MM.1S (cell line): ENCODE measurements around the gene GPS1.

Source experiments
- EZH2 ChIP-seq: fragments of 300-600 bp; sonication (generic); optimal IDR thresholded peaks from 2 replicates; pipeline ENCODE3; 2017; ENCODE audit warnings: low read depth, mild to moderate bottlenecking, antibody characterized with exemption, low read length, mixed read lengths
- EZH2phosphoT487 ChIP-seq: fragments of 300-600 bp; sonication (generic); IDR thresholded peaks from 2 replicates; pipeline ENCODE4 v1.6.1; 2018; ENCODE audit warnings: antibody characterized with exemption, low read length
- TF ChIP-seq, protein P1 (sequence below): fragments of 300-600 bp; sonication (generic); IDR thresholded peaks from 2 replicates; pipeline ENCODE4 v1.5.1; 2016; ENCODE audit warnings: antibody characterized with exemption, low read length, mixed read lengths

DNA sequence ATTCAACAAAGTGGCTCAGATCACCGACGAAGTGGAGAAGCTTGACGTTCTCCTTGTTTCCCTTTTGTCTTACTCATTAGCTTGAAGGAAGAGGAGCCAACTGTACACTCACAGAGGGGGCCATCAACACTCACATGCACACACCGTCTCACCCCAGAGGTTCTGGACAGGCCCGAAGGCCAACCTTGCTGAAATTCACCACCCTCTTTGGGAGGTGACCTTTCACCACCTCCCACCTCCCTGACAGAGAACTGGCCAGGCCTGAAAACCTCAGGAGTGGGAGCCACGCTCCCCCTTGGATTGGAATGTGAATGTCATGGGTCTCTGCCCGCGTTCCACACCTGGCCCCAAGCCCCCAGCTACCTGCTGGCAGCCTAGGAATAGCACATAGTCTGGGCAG, 16.2 kb upstream of the GPS1 start:
- TF ChIP-seq, protein P1, sequence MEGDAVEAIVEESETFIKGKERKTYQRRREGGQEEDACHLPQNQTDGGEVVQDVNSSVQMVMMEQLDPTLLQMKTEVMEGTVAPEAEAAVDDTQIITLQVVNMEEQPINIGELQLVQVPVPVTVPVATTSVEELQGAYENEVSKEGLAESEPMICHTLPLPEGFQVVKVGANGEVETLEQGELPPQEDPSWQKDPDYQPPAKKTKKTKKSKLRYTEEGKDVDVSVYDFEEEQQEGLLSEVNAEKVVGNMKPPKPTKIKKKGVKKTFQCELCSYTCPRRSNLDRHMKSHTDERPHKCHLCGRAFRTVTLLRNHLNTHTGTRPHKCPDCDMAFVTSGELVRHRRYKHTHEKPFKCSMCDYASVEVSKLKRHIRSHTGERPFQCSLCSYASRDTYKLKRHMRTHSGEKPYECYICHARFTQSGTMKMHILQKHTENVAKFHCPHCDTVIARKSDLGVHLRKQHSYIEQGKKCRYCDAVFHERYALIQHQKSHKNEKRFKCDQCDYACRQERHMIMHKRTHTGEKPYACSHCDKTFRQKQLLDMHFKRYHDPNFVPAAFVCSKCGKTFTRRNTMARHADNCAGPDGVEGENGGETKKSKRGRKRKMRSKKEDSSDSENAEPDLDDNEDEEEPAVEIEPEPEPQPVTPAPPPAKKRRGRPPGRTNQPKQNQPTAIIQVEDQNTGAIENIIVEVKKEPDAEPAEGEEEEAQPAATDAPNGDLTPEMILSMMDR = no peak
- TF ChIP-seq EZH2phosphoT487 (no peak), EZH2 (no peak)
